Measurements from ENCODE around the gene NIF3L1. TPM values are rescaled to one million over a fixed set of nuclear protein-coding genes. Genes with fewer than 3 reads are reported as not detected.

The NIF3L1 gene
- total RNA-seq, 2 donors from 2014 or later, result 7.3 to 7.6 TPM

DNA sequence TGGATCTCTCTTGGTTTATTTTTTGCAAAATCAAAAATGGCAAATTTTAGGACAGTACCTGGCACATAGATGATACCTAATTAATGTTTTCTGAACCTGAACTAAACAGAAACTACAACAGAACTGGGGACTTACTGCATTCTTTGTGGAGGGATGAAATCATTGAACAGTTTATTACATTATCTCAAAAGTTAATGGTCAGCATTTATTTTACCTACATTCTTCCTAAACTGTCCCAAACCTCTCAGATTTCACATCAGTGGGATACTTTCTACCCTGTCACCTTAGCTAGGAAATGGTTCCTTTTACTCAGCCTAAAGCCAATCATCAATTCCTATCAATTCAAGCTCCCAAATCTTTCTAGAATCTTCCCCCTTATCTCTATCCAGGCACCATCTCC is 10.3 kb downstream of the NIF3L1 start:
- intact Hi-C loops (cut with DNase I), result no loop called here
- ATAC-seq, result no peak
- H3K27ac ChIP-seq, result no peak overlapping the region

DNA sequence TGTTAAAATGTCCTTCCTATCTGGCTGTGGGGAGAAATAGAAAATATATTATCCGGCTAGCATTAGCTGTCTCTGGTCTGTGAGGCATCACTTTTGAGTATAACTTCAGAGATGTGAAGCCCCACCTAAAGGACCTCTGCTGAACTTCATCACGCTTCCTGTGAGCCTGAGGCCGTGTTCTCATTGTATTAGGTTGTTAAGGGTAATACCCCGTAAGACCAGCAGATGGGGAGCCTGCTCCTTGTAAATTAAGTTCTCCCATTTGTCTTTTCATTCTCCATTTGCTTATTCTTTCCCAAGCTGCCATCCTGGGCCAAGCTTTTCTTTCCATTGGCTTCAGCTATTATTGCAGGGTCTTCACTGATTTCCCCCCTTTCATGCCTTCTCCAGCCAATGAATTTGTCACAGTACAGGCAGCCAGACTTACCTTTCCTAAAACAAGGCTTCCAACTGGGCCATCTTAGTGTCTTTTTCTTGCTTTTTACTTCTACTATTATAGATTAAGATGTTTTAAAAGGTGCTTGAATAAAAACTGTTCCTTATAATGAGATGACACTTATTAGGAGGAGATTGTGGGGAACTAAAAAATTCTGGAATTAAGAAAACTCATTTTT is 12.4 kb downstream of the NIF3L1 start:
- intact Hi-C loops (cut with DNase I), result loop anchor here (5.0 to 10.0 kb wide), 2 partner anchors 173 to 276 kb away; partner anchors contain the start of genes HYCC2 and NDUFB3
- Histone ChIP-seq H3K36me3 (replicated peaks in 1 of 2; ENCODE audit: insufficient read depth in 1 of 2, low read depth in 2 of 2) (peaks cover 0 to 19% of the 10 kb centered on the region in 2 donors), H3K27me3 (no peaks in the 10 kb centered on the region)

More for the DNA sequence above, 10.3 kb downstream of the NIF3L1 start:
- TF ChIP-seq POLR2A (IDR thresholded peaks at IDR 0.05), result no peak
- TF ChIP-seq CTCF (IDR thresholded peaks at IDR 0.05), result no peak
- Histone ChIP-seq H3K27me3 (no peaks in the 10 kb centered on the region), H3K9me3 (no peaks in the 10 kb centered on the region), H3K36me3 (replicated peaks in 1 of 2; ENCODE audit: insufficient read depth in 1 of 2, low read depth in 2 of 2) (peaks cover 4 to 21% of the 10 kb centered on the region in 2 donors), H3K4me1 (peaks cover 3% of the 10 kb centered on the region), H3K4me3 (no peak overlapping the region)
- no peak for DNase-seq

DNA sequence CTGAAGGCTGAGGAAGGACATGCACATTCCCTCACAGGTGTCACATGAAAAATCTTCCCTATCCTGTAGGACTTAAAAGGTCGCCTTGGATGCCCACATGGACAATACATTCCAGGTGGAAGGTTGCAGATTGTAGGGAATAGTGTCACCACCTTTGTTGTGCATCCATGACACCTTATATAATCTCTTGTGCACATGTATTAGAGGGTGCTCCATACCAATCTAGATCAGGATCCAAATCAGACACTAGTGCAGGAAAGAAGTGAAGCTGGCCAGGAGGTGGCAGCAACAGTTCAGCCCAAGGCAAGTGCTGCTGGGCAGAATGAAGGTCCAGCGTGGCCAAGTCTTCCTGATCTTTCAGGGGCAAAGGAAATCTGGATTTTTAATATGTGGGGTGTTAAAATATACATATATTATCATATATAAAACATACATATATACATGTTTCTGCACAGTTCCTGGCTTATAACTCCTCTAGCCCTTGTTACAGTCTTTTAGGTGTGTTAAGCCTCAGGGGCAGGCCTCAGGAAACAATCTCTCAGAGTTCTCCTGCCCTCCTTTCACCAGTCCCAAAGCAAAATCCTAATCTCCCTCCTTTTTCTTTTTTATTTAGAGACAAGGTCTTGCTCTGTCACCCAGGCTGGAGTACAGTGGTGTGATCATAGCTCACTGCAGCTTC is 16.6 kb downstream of the NIF3L1 start:
- no peaks in the 10 kb centered on the region for H3K9me3 ChIP-seq
- no peaks in the 10 kb centered on the region for H3K27me3 ChIP-seq
- no peak overlapping the region for H3K4me3 ChIP-seq
- H3K4me1 ChIP-seq, result peaks cover 3% of the 10 kb centered on the region
- H3K27ac ChIP-seq, result no peak overlapping the region
- peaks cover 0 to 4% of the 10 kb centered on the region in 2 donors for H3K36me3 ChIP-seq (replicated peaks in 1 of 2; ENCODE audit: insufficient read depth in 1 of 2, low read depth in 2 of 2)
- peak; percentile 70 to 82 (median 78) for DNase-seq
- intact Hi-C loops (cut with DNase I), result loop anchor here (10.0 kb wide), 1 partner anchor 169 kb away; the partner anchor contains the start of genes HYCC2 and NDUFB3
- WGBS, 2 donors, result 45 to 53% methylated on average over 2 of the region's 2 CpGs
- TF ChIP-seq POLR2A (IDR thresholded peaks at IDR 0.05), result no peak
- TF ChIP-seq CTCF (IDR thresholded peaks at IDR 0.05), result peak; percentile 36 to 75 (median 65)
- peak; percentile 66 for ATAC-seq

More for the DNA sequence above, 12.4 kb downstream of the NIF3L1 start:
- DNase-seq, result peak; percentile 66 to 85 (median 74)
- TF ChIP-seq POLR2A (IDR thresholded peaks at IDR 0.05), result no peak
- peak; percentile 16 to 88 (median 74) for TF ChIP-seq CTCF (IDR thresholded peaks at IDR 0.05)
- Histone ChIP-seq H3K4me3 (no peak overlapping the region), H3K4me1 (peaks cover 3% of the 10 kb centered on the region), H3K9me3 (no peaks in the 10 kb centered on the region), H3K27ac (no peak overlapping the region)
- ATAC-seq, result peak; percentile 96
- 9 to 16% methylated on average over 4 of the region's 4 CpGs for WGBS, 2 donors

GRCh38 chr2:200909958-200910357 is 20.8 kb downstream of the NIF3L1 start:
- TF ChIP-seq CTCF (IDR thresholded peaks at IDR 0.05) (no peak), POLR2A (IDR thresholded peaks at IDR 0.05) (no peak)
- intact Hi-C loops (cut with DNase I), result loop anchor here (10.0 kb wide), 1 partner anchor 165 kb away; the partner anchor contains the start of genes HYCC2 and NDUFB3
- Histone ChIP-seq H3K4me1 (no peaks in the 10 kb centered on the region), H3K27me3 (no peaks in the 10 kb centered on the region), H3K36me3 (replicated peaks in 1 of 2; ENCODE audit: insufficient read depth in 1 of 2, low read depth in 2 of 2) (peaks cover 0 to 16% of the 10 kb centered on the region in 2 donors), H3K4me3 (no peak overlapping the region), H3K27ac (no peak overlapping the region), H3K9me3 (no peaks in the 10 kb centered on the region)
- ATAC-seq (no peak), DNase-seq (no peak)
- WGBS, 2 donors, result 92 to 96% methylated on average over 4 of the region's 4 CpGs
